HCT116 (cell line): ENCODE results near the gene MYH10. TPM values are rescaled to one million over a fixed set of nuclear protein-coding genes. Genes with fewer than 3 reads are reported as not detected.

ENCODE experiments used
- ATAC-seq: fragments of 200-7000 bp; cut with Tn5 transposase; 2 replicates; pipeline ENCODE4 v1.9.1; 2020; ENCODE audit warnings: mild to moderate bottlenecking, moderate library complexity
- BruUV-seq: library from RNA; stranded (reverse); fragments of 400-500 nt; replicated peaks from 2 replicates; lab custom pipeline; 2021; lab: Mats Ljungman, UMichigan
- CTCF ChIA-PET: fragments of 300-600 bp; sonication (Branson Sonifier 250); formaldehyde crosslinking; loops from one replicate; lab custom pipeline; 2021; ENCODE audit warnings: antibody characterized with exemption; lab: Charles Lee
- POLR2A ChIA-PET: fragments of 300-600, 350-600 bp; sonication (Branson Sonifier 250); formaldehyde crosslinking; loops from one replicate; lab custom pipeline; 2021; ENCODE audit warnings: antibody characterized with exemption; lab: Charles Lee
- RAD21 ChIA-PET, 2 experiments: fragments of 300-600 bp; sonication (Branson Sonifier 250); formaldehyde crosslinking; loops; one replicate each; lab custom pipeline; 2023; ENCODE audit warnings: low total read pairs in 2 of 2; ENCODE audit not compliant: uncharacterized antibody in 2 of 2, unreplicated experiment in 2 of 2, low non-redundant PET in 1 of 2; lab: Charles Lee
- DNase-seq: peaks from one replicate; pipeline ENCODE4 v3.0.0-alpha.2; 2010; ENCODE audit warnings: low read depth, low spot score
- H2AFZ ChIP-seq: fragments of 200-600 bp; shearing (Covaris generic), sonication (generic); 2 replicates; pipeline ENCODE4 v1.6.1; 2017; ENCODE audit warnings: low read depth, mixed run types, mixed read lengths, antibody characterized with exemption, low read length; ENCODE audit not compliant: poor library complexity, severe bottlenecking
- H3K27ac ChIP-seq: 2 replicates; pipeline ENCODE4 v1.5.1; 2012; ENCODE audit warnings: low read depth, low read length
- H3K27me3 ChIP-seq: fragments of 200-600 bp; sonication (generic); 2 replicates; pipeline ENCODE4 v1.6.1; 2016; ENCODE audit warnings: mixed run types, low read length, mixed read lengths; ENCODE audit not compliant: insufficient read depth
- H3K36me3 ChIP-seq, 2 experiments: fragments of 200-500 bp in 1 of 2; fragments of 200-600 bp in 1 of 2; sonication (Bioruptor generic) in 1 of 2; sonication (generic) in 1 of 2; 2 replicates each; pipeline versions ENCODE4 v1.5.1 to v1.6.1; 2014 to 2016; ENCODE audit warnings: low read length in 2 of 2, inconsistent platforms in 1 of 2, mixed read lengths in 1 of 2, mixed run types in 1 of 2; ENCODE audit not compliant: insufficient read depth in 2 of 2, control insufficient read depth in 1 of 2
- H3K4me1 ChIP-seq, 2 experiments: fragments of 200-600 bp in 1 of 2; sonication (generic) in 1 of 2; 2 replicates each; pipeline versions ENCODE4 v1.5.1 to v1.6.1; 2012 to 2017; ENCODE audit warnings: low read length in 2 of 2, inconsistent platforms in 1 of 2, mild to moderate bottlenecking in 1 of 2, mixed read lengths in 1 of 2, mixed run types in 1 of 2, moderate library complexity in 1 of 2; ENCODE audit not compliant: insufficient read depth in 2 of 2, control insufficient read depth in 1 of 2
- H3K4me2 ChIP-seq: fragments of 200-600 bp; sonication (generic); 2 replicates; pipeline ENCODE4 v1.6.1; 2017; ENCODE audit warnings: mixed run types, low read length, mixed read lengths
- H3K4me3 ChIP-seq, 2 experiments: fragments of 200-600 bp in 1 of 2; sonication (generic) in 1 of 2; replicated peaks in 1 of 2; 2 replicates each; pipeline ENCODE4 v1.5.1; 2011 to 2016; ENCODE audit warnings: low read length in 2 of 2, control low read depth in 1 of 2, low read depth in 1 of 2, mild to moderate bottlenecking in 1 of 2, mixed read lengths in 1 of 2, mixed run types in 1 of 2
- H3K79me2 ChIP-seq: fragments of 200-600 bp; sonication (generic); 2 replicates; pipeline ENCODE4 v1.6.1; 2017; ENCODE audit warnings: mild to moderate bottlenecking, mixed run types, low read length, moderate library complexity, mixed read lengths; ENCODE audit not compliant: insufficient read depth
- H3K9ac ChIP-seq: fragments of 200-600 bp; sonication (generic); 2 replicates; pipeline ENCODE4 v1.6.1; 2016; ENCODE audit warnings: low read length, mixed read lengths
- H3K9me2 ChIP-seq: fragments of 200-600 bp; sonication (generic), shearing (Covaris generic); 2 replicates; pipeline ENCODE4 v1.6.1; 2017; ENCODE audit warnings: mixed run types, mild to moderate bottlenecking, moderate library complexity; ENCODE audit not compliant: insufficient read depth
- H3K9me3 ChIP-seq, 2 experiments: fragments of 200-500 bp in 1 of 2; fragments of 200-600 bp in 1 of 2; sonication (Bioruptor generic) in 1 of 2; sonication (generic) in 1 of 2; 2 replicates each; pipeline ENCODE4 v1.6.1; 2014 to 2017; ENCODE audit warnings: low read length in 2 of 2, mixed read lengths in 2 of 2, inconsistent platforms in 1 of 2, low read depth in 1 of 2, mild to moderate bottlenecking in 1 of 2, mixed run types in 1 of 2, moderate library complexity in 1 of 2; ENCODE audit not compliant: control insufficient read depth in 1 of 2, insufficient read depth in 1 of 2
- H4K20me1 ChIP-seq: fragments of 200-600 bp; sonication (generic), shearing (Covaris generic); 2 replicates; pipeline ENCODE4 v1.6.1; 2017; ENCODE audit warnings: mixed run types, mild to moderate bottlenecking, moderate library complexity; ENCODE audit not compliant: insufficient read depth
- ATF3 ChIP-seq: IDR thresholded peaks from 2 replicates; pipeline ENCODE4 v1.6.1; 2012
- CBX3 ChIP-seq: IDR thresholded peaks from 2 replicates; pipeline ENCODE4 v1.6.1; 2012; ENCODE audit warnings: low read depth
- CEBPB ChIP-seq: IDR thresholded peaks from 2 replicates; pipeline ENCODE4 v1.6.1; 2012; ENCODE audit warnings: low read depth
- CTCF ChIP-seq, 3 experiments: fragments of 200-600 bp in 1 of 3; sonication (generic) in 1 of 3; IDR thresholded peaks in 2 of 3; conservative IDR thresholded peaks in 1 of 3; 2 replicates each; pipeline ENCODE4 v1.5.1; 2012 to 2017; ENCODE audit warnings: low read depth in 2 of 3, low read length in 2 of 3, antibody characterized with exemption in 1 of 3, borderline replicate concordance in 1 of 3, control low read depth in 1 of 3, mild to moderate bottlenecking in 1 of 3, mixed read lengths in 1 of 3, mixed run types in 1 of 3, moderate library complexity in 1 of 3; ENCODE audit not compliant: insufficient read depth in 1 of 3
- ELF1 ChIP-seq: IDR thresholded peaks from 2 replicates; pipeline ENCODE4 v1.6.1; 2012; ENCODE audit warnings: low read depth, borderline replicate concordance
- EZH2 ChIP-seq: fragments of 200-600 bp; sonication (generic); IDR thresholded peaks from 2 replicates; pipeline ENCODE4 v1.6.1; 2017; ENCODE audit warnings: antibody characterized with exemption, mixed run types
- EZH2phosphoT487 ChIP-seq: fragments of 200-600 bp; IDR thresholded peaks from 2 replicates; pipeline ENCODE4 v1.6.1; 2018; ENCODE audit warnings: antibody characterized with exemption, borderline replicate concordance
- FOSL1 ChIP-seq: IDR thresholded peaks from 2 replicates; pipeline ENCODE4 v1.6.1; 2012; ENCODE audit warnings: low read depth
- JUND ChIP-seq: IDR thresholded peaks from 2 replicates; pipeline ENCODE4 v1.6.1; 2012
- POLR2A ChIP-seq: IDR thresholded peaks from 2 replicates; pipeline ENCODE4 v1.7.0; 2011; ENCODE audit warnings: borderline replicate concordance; ENCODE audit not compliant: insufficient read depth, insufficient read length; ENCODE audit errors: extremely low read depth
- POLR2AphosphoS5 ChIP-seq: IDR thresholded peaks from 2 replicates; pipeline ENCODE4 v1.6.1; 2011; ENCODE audit warnings: mild to moderate bottlenecking, low read depth, low read length, moderate library complexity
- RAD21 ChIP-seq: IDR thresholded peaks from 2 replicates; pipeline ENCODE4 v1.6.1; 2012; ENCODE audit warnings: low read depth, mild to moderate bottlenecking
- SIN3A ChIP-seq: IDR thresholded peaks from 2 replicates; pipeline ENCODE4 v1.6.1; 2012; ENCODE audit warnings: low read depth
- SP1 ChIP-seq: IDR thresholded peaks from 2 replicates; pipeline ENCODE4 v1.6.1; 2012; ENCODE audit warnings: low read depth
- TCF7L2 ChIP-seq: IDR thresholded peaks from 2 replicates; pipeline ENCODE4 v1.7.0; 2011; ENCODE audit warnings: borderline replicate concordance, inconsistent platforms; ENCODE audit not compliant: insufficient read depth, insufficient read length; ENCODE audit errors: extremely low read depth
- YY1 ChIP-seq: IDR thresholded peaks from 2 replicates; pipeline ENCODE4 v1.6.1; 2011; ENCODE audit warnings: low read length, low read depth, moderate library complexity, mild to moderate bottlenecking; ENCODE audit not compliant: insufficient replicate concordance; ENCODE audit errors: extremely low read depth
- ZFX ChIP-seq: fragments of 450-650 bp; IDR thresholded peaks from 2 replicates; pipeline ENCODE4 v1.6.1; 2017
- intact Hi-C: fragments of 100-400 bp; cut with micrococcal nuclease; formaldehyde crosslinking; loops from 2 replicates; pipeline ENCODE4 v1.10.0; 2022
- total RNA-seq: library from RNA; stranded (reverse); gene quantifications from one replicate; pipeline ENCODE4 v1.2.1, GENCODE V29; 2021; ENCODE audit not compliant: unreplicated experiment
- TF ChIP-seq, protein P1 (sequence below): IDR thresholded peaks from 2 replicates; pipeline ENCODE4 v1.6.1; 2012; ENCODE audit warnings: low read depth

The MYH10 gene
- total RNA-seq, 1 experiment from 2014 or later: 39.2 TPM

- Histone ChIP-seq H3K9ac (no peak overlapping the region), H3K27ac (no peak overlapping the region), H3K27me3 (no peaks in the 10 kb centered on the region), H2AFZ (no peak overlapping the region), H3K79me2 (peaks cover 41% of the 10 kb centered on the region; the same call in 1 of the 2 replicates), H3K36me3 (peaks cover 37 to 46% of the 10 kb centered on the region in 2 experiments), H3K4me1 (no peaks in the 10 kb centered on the region), H3K9me3 (no peaks in the 10 kb centered on the region), H4K20me1 (peaks cover 3% of the 10 kb centered on the region; the same call in 1 of the 2 replicates), H3K4me2 (no peak overlapping the region), H3K9me2 (no peaks in the 10 kb centered on the region), H3K4me3 (no peak overlapping the region)
- ChIA-PET CTCF (no interaction called here), POLR2A (no interaction called here), RAD21 (no interaction called here)
- DNase-seq (no peak), ATAC-seq (no peak)
- no TSS peak for BruUV-seq
- intact Hi-C loops: no loop called here
- TF ChIP-seq CTCF (IDR thresholded peaks at IDR 0.05 in 2 of 3, conservative IDR thresholded peaks at IDR 0.05 in 1 of 3; ENCODE audit: borderline replicate concordance in 1 of 3, insufficient read depth in 1 of 3, low read depth in 2 of 3, low read length in 2 of 3) (no peak), SIN3A (no peak), ELF1 (no peak), YY1 (no peak), SP1 (no peak), CBX3 (no peak), ATF3 (no peak), POLR2AphosphoS5 (no peak), TCF7L2 (no peak), EZH2 (no peak), CEBPB (no peak), ZFX (no peak), EZH2phosphoT487 (no peak), JUND (no peak), POLR2A (no peak), RAD21 (no peak), FOSL1 (no peak)
- TF ChIP-seq, protein P1, sequence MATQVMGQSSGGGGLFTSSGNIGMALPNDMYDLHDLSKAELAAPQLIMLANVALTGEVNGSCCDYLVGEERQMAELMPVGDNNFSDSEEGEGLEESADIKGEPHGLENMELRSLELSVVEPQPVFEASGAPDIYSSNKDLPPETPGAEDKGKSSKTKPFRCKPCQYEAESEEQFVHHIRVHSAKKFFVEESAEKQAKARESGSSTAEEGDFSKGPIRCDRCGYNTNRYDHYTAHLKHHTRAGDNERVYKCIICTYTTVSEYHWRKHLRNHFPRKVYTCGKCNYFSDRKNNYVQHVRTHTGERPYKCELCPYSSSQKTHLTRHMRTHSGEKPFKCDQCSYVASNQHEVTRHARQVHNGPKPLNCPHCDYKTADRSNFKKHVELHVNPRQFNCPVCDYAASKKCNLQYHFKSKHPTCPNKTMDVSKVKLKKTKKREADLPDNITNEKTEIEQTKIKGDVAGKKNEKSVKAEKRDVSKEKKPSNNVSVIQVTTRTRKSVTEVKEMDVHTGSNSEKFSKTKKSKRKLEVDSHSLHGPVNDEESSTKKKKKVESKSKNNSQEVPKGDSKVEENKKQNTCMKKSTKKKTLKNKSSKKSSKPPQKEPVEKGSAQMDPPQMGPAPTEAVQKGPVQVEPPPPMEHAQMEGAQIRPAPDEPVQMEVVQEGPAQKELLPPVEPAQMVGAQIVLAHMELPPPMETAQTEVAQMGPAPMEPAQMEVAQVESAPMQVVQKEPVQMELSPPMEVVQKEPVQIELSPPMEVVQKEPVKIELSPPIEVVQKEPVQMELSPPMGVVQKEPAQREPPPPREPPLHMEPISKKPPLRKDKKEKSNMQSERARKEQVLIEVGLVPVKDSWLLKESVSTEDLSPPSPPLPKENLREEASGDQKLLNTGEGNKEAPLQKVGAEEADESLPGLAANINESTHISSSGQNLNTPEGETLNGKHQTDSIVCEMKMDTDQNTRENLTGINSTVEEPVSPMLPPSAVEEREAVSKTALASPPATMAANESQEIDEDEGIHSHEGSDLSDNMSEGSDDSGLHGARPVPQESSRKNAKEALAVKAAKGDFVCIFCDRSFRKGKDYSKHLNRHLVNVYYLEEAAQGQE: no peak
- TF ChIP-seq, all 23 proteins: peak for 0
These were observed 170.7 kb downstream of the MYH10 start for GRCh38 chr17:8459831-8460230.
